ENCODE measurements around the gene PBRM1. TPM values are rescaled to one million over a fixed set of nuclear protein-coding genes. Genes with fewer than 3 reads are reported as not detected.

The PBRM1 gene
- total RNA-seq, 1 donor from 2014 or later, result 88.6 TPM

DNA sequence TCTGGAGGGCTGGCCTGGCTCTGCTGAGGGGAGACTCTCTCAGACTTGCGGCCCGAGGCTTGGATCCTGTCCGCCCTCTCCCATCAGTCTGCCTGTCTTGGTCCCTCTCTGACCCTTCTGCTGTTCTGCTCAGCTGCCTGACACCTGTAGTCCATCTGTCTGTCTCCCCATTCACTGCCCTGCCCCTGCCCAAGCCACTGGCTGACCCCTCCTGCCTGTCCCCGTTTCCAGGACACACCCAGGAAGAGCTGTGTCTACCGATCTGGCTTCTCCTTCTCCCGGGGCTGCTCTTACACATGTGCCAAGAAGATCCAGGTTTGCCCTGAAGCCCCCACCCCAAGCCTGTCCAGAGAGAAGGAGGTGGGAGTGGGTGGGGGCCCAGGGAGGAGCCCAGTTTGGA lies 170.5 kb downstream of the PBRM1 start:
- intact Hi-C loops (cut with micrococcal nuclease), result no loop called here

DNA sequence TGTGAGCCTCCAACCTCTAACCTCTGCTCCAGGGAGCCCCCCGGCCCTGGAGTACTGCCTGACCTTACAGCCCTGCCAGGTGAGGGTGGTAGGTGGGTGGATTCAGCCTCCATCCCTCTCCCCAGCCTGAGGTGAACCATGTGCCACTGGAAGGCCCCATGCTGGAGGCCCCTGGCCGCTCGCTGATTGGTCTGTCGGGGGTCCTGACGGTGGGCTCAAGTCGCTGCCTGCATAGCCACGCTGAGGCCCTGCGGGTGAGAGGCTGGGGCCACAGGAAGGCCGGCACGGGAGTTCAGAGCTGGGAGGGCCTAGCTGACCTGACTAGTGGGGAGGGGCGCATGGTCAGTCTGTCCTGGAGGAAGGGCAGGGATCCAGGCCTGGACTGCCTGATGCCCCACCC lies 171.1 kb downstream of the PBRM1 start:
- intact Hi-C loops (cut with micrococcal nuclease), result no loop called here

DNA sequence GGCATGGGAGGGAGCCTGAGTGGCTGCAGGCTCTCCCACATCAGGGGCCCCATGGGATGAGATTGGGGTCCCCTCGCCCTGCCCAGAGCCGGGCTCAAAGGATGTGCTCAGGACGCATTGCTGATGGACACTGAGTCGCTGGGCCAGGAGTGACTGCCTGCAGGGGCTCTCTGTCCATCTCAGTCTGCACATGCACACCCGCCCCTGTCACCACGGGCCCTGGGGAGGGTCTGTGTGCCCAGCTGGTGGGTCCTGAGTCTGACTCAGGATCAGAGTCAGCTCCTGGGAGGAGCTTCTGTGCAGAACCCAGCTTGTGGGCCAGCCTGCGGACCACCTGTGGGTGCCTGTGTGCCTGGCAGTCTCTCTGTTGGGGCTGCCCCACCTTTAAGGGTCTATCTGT lies 172.4 kb downstream of the PBRM1 start:
- intact Hi-C loops (cut with micrococcal nuclease), result no loop called here

DNA sequence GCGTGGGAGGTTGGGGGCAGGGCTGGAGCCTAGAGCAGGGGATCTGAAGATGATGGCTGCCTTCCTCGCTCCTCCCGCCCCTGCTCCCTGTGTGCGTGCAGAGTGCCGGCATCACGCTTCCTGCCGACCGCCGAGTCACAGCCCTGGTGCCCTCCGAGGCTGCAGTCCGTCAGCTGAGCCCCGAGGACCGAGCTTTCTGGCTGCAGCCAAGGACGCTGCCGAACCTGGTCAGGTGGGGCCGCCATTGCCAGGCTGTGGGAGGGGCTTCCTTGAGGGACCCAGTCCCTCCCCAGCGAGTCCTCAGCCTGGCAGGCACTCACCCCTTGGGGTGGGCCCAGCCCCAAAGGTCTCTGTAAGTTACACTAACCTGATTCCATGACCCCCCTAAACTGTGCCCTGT lies 173.0 kb downstream of the PBRM1 start:
- intact Hi-C loops (cut with micrococcal nuclease), result no loop called here

DNA sequence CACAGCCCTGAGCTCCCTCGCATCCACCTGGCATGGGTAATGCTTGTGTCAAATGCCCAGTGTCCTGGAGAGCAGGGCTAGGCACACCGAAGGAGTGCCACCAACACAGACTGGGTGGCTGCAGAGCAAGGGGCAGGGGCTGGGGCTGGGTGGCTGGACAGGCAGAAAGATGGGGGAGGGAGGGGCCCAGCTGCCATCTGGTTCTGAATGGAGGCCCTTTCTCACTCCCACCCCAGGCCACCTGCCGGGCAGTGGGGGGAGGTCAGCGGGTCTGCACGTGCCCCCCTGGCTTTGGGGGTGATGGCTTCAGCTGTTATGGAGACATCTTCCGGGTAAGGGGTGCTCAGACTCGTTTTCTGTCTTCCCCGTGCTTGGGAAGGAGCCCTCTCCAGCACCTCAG lies 173.6 kb downstream of the PBRM1 start:
- intact Hi-C loops (cut with micrococcal nuclease), result no loop called here

DNA sequence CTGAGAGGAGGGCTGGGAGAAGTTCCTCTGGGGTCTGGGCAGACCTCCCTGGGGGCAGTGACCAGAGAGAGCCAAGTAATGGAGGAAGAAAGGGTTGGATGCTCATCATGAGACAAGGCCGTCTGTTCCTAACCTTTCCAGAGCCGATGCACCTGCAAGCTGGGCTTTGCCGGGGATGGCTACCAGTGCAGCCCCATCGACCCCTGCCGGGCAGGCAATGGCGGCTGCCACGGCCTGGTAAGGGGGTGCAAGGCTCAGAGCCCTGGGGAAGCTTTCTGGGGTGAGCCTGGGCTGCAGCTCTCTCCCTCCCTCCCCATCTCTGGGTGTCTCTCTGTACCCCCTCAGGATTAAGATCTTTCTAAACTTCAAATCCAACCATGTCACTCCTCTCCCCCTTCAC lies 174.2 kb downstream of the PBRM1 start:
- intact Hi-C loops (cut with micrococcal nuclease), result no loop called here

DNA sequence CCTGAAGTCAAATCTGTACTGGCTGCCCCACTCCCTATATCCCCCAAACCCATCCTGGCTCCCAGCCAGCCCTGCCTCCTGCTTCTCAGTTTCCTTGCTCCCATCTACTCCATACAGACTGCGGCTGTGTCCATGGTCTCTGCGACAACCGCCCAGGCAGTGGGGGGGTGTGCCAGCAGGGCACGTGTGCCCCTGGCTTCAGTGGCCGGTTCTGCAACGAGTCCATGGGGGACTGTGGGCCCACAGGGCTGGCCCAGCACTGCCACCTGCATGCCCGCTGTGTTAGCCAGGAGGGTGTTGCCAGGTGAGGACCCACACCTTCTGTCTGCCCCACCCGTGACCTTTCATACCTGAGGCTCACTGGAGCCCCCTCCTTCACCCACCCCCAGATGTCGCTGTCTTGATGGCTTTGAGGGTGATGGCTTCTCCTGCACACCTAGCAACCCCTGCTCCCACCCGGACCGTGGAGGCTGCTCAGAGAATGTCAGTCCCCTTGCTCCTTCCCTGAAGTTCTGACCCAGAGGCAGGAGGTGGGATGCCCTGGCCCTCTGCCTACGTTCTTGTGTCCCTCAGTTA lies 175.9 kb downstream of the PBRM1 start:
- intact Hi-C loops (cut with micrococcal nuclease), result no loop called here

DNA sequence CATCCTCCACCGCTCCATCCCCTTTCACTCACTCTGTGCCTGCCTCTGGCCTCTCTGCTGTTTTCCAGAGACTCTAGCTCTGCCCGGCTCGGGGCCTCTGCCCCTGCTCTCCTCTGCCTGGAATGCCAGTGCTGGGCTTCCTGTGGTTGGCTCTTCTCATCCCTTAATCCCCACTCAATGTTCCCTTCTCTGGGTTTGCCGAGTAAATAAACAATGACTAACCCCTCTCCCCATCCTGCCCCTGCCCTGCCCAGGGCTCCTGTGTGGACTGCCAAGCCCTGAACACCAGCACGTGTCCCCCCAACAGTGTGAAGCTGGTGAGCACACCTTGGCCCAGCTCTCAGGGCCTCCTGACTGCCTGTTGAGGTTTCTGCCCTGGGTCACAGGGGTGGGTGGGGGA lies 178.4 kb downstream of the PBRM1 start:
- intact Hi-C loops (cut with micrococcal nuclease), result no loop called here

DNA sequence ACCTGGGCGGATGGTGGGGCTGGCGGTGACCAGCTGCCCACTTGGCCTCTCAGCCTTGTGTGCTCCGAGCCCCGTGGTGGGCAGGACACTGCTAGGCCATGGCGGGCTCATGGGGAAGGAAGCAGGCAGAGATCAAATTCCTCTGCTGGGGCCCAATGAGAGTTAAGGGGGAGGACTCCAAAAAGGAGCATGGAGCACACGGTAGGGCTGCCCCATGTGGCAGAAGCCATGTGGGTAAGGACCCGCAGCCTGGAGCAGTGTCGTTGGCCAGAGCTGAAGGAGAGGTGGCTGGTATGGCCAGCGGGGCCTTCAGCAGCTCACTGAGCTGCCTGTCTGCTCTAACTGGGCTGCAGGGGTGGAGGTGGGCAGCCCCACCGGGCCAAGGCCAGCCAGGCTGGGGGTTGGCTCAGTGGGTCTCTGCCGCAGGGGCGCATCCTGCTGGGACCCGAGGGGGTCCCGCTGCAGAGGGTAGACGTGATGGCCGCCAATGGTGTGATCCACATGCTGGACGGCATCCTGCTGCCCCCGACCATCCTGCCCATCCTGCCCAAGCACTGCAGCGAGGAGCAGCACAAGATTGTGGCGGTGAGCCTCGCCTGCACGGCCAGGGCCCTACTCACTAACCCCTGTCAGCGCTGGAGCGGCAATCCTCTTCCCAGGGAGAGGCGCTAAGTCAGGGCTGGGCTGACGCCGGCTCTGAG lies 179.3 kb downstream of the PBRM1 start:
- intact Hi-C loops (cut with micrococcal nuclease), result no loop called here

DNA sequence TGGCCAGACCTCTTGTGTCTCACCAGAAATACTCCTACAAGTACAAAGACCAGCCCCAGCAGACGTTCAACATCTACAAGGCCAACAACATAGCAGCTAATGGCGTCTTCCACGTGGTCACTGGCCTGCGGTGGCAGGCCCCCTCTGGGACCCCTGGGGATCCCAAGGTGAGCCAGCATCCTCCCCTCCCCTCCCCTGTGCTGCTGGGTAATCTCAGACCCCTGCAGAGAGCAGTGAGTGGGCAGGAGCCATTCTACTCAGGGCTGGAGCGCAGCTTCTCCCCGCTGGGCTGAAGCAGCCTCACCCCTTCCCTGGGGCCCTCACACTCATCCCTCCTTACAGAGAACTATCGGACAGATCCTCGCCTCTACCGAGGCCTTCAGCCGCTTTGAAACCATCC lies 180.7 kb downstream of the PBRM1 start:
- intact Hi-C loops (cut with micrococcal nuclease), result no loop called here

DNA sequence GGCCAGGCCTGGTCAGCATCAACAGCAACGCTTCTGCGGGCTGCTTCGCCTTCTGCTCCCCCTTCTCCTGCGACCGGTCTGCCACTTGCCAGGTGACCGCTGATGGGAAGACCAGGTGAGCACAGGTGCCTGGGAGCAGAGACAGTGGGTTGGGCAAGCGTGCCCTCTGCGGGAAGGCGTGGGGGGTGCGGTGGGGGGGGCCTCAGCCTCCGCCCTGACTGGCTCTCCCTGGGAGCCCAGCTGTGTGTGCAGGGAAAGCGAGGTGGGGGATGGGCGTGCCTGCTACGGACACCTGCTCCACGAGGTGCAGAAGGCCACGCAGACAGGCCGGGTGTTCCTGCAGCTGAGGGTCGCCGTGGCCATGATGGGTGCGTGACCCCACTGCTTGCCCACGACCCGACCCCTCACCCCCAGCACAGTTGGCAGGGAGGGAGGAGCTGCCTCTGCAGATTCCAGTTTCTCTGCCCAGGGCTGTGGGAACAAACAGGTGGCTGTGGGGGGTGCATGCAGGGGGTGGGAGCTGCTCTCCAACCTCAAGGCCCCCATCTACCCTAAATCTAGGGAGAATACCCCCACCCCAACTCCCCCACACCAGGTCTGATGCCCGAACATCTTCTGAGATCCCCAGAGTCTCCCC lies 181.8 kb downstream of the PBRM1 start:
- intact Hi-C loops (cut with micrococcal nuclease), result no loop called here

DNA sequence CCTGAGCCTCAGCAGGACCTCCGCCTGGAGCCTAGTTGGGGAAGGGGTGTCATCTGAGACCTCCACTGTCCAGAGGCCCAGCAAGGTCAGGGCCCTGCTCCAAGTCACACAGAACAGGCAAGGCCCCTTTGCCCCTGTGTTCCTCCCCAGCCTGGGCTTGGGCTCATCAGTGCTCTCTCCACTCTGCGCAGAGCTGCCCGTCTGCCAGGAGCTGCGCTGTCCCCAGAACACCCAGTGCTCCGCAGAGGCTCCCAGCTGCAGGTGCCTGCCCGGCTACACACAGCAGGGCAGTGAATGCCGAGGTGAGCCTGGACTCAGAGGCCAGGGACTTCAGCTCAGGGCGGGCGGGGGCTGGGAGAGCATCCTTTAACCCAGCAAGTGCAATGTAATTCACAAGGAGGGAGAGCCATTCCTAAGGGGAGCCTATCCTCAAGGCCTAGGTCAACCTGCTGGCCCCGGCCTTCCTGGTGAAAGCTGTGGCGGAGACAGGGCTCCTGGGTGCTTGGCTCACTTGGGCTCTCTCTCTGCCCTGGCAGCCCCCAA lies 182.8 kb downstream of the PBRM1 start:
- intact Hi-C loops (cut with micrococcal nuclease), result no loop called here

DNA sequence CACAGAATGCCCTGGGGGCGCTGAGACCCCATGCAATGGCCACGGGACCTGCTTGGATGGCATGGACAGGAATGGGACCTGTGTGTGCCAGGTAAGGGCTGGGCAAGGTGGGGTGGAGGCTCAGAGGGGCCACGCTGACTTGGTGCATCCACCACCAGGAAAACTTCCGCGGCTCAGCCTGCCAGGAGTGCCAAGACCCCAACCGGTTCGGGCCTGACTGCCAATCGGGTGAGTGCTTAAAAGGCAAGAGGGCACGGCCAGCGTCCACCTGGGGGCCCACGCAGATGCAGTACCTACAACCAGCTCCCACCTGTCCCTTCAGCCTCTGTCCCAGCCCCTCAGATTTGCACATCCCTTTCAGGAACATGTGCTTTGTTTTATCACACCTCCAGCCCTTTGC lies 183.7 kb downstream of the PBRM1 start:
- intact Hi-C loops (cut with micrococcal nuclease), result no loop called here

DNA sequence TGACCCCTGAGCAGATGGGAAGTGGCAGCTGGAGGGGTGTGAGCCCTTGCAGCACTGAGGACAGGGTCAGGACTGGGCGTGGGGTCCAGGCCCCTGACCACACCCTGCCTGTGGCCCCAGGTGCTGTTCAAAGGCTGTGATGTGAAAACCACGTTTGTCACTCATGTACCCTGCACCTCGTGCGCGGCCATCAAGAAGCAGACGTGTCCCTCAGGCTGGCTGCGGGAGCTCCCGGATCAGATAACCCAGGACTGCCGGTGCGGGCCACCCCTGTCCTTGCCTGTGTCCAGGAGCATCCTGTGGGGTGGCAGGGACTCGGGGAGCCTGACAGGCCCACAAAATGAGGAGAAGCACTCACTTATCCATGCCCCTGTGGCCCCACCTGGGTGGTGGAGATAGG lies 184.7 kb downstream of the PBRM1 start:
- intact Hi-C loops (cut with micrococcal nuclease), result no loop called here

DNA sequence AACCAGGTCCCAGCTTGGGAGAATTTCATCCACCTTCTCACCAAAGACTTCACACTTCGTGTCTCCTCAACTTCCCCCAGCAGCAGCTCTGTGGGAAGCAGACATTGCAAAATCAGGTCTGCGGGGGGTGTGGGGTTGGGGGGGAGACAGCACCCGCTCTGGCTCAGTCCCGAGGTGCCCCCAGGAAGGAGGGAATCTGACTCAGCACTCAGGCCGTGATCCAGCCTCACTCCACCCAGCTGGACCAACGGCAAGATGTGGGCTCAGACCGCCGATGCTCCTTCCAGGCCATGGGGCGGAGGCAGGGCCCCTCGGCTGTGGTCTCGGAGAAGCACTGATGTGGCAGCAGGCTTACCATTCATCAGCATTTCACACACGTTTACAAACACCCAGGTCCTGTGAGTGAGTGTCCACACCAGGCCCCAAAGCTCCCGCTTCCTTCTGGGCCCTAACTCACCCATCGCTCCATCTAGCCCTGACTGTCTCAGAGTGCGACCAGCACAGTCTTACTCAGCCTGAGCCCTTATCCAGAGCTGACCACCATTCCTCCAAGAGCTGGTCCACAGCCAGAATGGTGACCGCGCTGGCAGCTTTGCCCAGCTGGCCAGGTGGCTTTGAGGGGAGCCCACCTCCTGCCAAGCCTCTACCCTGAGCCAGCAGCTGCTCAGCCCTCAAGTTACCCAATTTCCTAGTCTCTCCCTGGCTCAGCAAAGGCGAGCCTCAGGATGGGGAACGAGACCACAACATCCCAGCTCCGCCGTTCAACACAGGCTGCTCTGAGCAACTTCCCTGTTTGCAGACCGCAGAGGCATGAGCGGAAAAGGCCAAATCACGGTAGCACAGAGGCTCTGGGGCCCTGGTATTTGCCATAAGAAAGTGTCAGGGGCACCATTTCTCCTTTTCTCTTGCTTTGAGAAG lies 187.3 kb downstream of the PBRM1 start:
- intact Hi-C loops (cut with micrococcal nuclease), result no loop called here

DNA sequence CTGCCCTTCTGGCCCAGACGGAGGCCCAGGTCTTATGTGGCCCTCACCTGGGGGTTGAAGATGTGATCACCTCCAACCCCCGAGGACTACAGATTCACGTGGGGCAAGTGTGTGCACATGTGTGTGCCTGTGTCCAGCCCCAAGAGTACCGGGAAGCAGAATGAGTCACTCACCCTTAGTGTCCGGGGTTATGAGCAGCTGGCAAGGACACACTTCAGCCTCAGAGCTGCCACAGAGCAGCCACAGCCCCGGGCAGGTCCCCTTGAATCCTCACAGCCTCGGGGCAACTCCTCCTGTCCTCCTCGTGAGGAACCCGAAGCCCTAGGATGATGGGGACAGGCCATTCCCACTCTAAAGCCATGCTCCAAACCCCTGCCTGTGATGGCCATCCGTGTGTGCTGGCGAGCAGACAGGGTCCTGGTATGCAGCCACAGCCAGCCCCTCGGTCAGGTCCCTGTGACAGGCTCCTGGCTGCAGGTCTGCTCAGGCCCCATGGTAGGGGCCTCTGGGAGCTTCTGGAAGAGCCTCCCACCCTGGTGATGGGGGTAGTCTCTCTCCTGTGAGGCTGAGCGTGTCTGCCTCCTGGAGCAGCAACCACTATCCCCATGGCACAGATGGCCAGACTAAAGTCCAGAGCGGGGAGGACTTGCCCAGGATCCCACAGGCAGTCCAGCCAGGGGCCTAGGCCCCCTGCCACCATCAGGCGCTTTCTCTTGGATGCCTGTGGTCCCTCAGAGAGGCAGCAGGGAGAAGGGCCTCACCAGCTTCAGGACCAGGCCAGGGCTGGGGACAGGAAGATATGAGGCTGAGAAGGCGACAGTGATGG lies 189.7 kb downstream of the PBRM1 start:
- intact Hi-C loops (cut with micrococcal nuclease), result no loop called here

Other genes with a start within 250 kb of the PBRM1 start
- gene SEMA3G, start 240.8 kb downstream of the PBRM1 start, total RNA-seq, result not detected in 2 replicates
- gene TNNC1, start 231.9 kb downstream of the PBRM1 start, total RNA-seq, result 0.74 and 1.3 TPM in 2 replicates
- gene NISCH, start 230.3 kb downstream of the PBRM1 start, total RNA-seq, result 81.1 and 84.9 TPM in 2 replicates
- gene STAB1, start 190.6 kb downstream of the PBRM1 start, total RNA-seq, result 0.12 and 1.0 TPM in 2 replicates
- gene NT5DC2, start 152.1 kb downstream of the PBRM1 start, total RNA-seq, result 14.3 and 21.6 TPM in 2 replicates
- gene UQCC5, start 149.3 kb downstream of the PBRM1 start, total RNA-seq, result 5.0 and 5.1 TPM in 2 replicates
- 105 and 113 TPM in 2 replicates for gene GNL3, start 119 bp upstream of the PBRM1 start, total RNA-seq
- 46.6 and 51.8 TPM in 2 replicates for gene GLT8D1, start 19.9 kb upstream of the PBRM1 start, total RNA-seq
- 97.5 and 100 TPM in 2 replicates for gene SPCS1, start 20.2 kb upstream of the PBRM1 start, total RNA-seq
- 25.1 and 27.5 TPM in 2 replicates for gene NEK4, start 85.0 kb upstream of the PBRM1 start, total RNA-seq
- not detected in 2 replicates for gene ITIH1, start 91.7 kb upstream of the PBRM1 start, total RNA-seq
- not detected in 2 replicates for gene ITIH3, start 108.9 kb upstream of the PBRM1 start, total RNA-seq
- gene ITIH4, start 144.8 kb upstream of the PBRM1 start, total RNA-seq, result 15.2 and 15.6 TPM in 2 replicates
- gene MUSTN1, start 149.1 kb upstream of the PBRM1 start, total RNA-seq, result 0.59 and 3.0 TPM in 2 replicates
- gene STIMATE, start 211.6 kb upstream of the PBRM1 start, total RNA-seq, result 22.0 and 23.0 TPM in 2 replicates

Data from T-helper 1 cell treated with Interleukin-12 subunit alpha and Interleukin-12 subunit beta and Interleukin-4 antibody, amounts not matched to agents 30 ng/mL and 1 ng/mL, for 36 hours (primary cell).